NCI-H128 (cell line): Measurements from ENCODE around the gene MAOB.
"Not testable (repeated sequence)": the region's sequence is repeated elsewhere in the genome, so short reads cannot be mapped to it uniquely, and the experiment has no call there.

Experiments
- DNase-seq: peaks from one replicate; lab custom pipeline; 2025; ENCODE audit not compliant: unreplicated experiment; lab: John Stamatoyannopoulos, UW

MAOB gene

DNA sequence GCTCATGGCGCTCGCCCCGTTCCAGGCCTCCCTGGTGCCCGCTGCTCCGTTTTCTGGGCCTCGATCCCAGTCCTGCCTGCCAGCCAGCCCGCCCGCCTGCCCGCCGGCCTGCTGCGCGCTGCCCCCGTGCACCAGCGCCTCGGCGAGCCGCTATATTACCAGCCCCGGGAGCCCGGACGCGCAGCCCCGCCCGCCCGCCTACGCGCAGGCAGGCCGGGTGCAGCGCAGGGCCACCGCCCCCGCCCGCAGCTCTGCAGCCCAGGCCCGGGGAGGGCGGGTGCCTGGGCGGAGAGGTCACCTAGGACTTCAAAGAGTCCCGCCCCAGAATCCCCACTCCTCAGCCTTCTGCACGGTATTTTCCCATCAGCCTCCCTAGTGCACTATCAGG is at the start of gene MAOB:
TSS of gene MAOB (minus strand) at position 157 of the 388 bp plus-strand sequence. CDS start at position 6, 151 bp downstream.
- no peak for DNase-seq

DNA sequence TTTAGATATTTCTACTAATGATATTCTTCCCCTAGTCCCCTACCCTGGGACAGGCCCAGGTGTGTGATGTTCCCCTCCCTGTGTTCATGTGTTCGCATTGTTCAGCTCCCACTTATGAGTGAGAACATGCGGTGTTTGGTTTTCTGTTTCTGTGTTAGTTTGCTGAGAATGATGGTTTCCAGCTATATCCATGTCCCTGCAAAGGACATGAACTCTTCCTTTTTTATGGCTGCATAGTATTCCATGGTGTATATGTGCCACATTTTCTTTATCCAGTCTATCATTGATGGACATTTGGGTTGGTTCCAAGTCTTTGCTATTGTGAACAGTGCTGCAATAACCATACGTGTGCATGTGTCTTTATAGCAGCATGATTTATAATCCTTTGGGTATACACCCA is 39.8 kb upstream of the MAOB start:
- not testable (repeated sequence) for DNase-seq

DNA sequence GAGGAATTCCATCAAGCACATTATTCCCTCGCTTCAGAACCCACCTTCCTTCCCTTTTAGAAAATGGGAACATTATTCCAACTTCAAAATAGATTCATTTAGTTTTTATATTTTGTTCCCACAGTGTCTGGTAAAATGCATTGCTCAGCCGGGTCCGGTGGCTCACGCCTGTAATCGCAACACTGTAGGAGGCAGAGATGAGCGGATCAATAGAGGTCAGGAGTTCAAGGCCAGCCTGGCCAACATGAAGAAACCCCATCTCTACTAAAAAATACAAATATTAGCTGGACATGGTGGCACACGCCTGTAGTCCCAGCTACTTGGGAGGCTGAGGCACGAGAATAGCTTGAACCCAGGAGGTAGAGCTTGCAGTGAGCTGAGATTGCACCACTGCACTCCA is 28.5 kb upstream of the MAOB start:
- not testable (repeated sequence) for DNase-seq

DNA sequence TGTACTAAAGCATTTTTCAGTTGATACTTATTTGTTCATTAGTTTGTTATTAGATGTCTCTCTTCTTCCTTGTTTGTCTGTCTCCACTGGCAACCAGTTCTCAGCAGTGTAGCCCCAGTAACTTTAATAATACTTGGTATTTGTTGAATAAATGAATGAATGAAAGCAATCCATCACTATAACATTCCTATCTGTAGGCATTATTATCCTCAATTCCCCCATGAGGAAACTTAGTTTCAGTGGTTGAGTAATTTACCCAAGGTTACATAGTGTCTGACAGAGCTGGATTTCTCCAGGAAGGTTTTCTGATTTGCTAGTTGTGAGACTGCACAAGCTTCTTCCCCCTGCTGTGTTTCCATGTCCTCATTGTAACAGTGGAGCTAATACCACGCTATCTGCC is 27.8 kb upstream of the MAOB start:
- DNase-seq: no peak

DNA sequence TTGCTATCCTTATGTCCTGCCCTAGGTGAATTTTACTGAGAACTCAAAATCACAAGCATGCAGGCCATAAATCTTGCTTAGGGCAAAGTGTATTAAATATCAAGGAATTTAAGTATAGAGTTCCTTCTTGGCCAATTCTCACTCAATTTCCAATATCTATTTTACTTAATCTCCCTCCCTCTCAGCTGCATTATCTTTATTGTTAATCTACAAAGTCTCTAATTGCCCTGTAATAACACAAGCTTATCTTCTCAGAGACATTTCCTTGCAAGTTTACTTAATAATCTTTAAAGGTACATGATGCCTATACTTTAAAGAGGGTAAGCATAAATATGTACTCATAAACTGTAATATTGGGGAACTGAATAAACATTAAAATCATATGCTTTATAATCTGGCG is 26.9 kb upstream of the MAOB start:
- DNase-seq: no peak

DNA sequence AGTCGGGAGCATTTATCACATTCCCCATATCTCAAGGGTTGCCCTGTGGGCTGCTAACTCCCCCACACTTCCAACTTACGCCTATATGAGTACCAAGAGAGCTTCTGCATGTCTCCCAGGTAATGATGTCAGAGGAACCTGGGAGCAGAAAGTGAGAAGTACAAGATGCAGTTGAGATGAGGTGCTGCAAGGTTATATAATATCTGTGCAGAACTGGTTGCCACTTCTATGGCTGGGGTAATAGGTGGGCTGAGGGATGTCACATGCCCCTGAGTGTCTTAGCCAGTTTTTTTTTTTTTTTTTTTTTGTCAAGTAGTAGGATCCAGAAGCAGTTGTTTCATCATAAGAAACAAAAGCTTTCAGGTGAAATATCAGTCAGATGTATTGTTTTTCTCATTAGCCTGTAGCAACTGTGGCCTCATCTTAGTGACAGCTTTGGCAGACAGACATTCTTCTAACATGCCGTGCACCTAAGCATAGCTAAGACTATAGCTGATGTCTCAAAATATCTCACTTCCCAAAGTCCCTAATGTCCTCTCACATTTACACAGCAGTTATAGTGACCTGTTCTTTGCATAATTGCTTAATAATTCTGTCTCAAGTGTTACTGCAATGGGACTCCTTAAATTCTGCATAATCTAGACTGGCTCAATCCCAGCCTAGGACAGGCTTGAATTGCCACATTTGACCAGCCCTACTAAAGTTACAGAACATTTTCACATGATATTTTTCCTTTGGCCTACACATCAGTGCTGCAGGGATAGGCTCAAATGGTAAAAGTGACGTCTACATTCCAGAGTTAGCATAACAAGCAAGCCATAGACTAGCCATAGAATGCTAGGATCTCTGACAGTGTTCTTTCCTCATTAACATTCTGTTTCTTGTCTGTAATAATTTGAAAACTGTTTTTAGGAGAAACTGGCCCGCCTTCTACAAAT is 17.9 kb upstream of the MAOB start:
- DNase-seq: no peak

DNA sequence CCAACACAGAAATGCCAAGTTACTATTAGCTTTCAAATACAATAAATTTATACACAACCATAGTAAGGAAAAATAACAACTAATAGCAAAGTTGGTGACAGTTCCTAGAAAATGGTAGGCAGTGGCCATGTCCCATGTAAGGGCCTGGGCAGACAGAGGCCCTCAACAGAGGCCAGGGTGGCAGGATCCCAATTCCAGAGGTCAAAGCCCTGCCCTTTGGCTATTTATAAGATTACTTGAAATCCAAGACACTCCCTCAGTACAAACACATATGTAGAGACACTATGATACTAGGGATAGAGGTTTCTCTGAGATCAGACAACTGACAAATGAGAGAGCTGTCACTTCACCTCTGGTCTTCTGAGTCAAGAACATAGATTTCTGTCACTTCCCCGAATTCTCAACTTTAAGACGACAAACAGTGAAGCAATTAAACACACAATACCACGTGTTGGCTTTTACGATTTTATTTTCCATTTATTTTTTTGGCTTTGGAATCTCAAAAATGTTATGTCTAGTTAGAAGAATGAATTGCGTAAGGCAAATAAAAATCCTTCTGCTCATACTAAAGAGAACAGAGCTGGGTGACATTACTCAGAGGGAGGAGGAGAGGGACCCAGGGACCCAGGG is 16.3 kb upstream of the MAOB start:
- no peak for DNase-seq

DNA sequence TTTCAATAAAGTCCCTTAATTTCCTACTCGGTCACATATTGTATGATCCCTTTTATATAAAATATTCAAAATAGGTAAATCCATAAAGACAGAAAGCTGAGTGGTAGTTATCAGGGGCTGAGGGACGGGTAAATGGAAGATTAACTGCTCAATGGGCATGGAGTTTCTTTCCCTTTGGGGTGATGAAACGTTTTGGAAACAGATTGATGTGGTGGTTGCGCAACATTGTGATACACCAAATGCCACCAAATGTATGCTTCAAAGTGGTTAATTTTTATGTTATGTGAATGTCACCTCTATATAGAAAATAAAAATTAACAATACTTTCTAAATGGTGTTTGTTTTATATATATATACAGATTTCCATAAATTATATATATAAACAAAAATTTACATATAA is 15.0 kb upstream of the MAOB start:
- DNase-seq: no peak

DNA sequence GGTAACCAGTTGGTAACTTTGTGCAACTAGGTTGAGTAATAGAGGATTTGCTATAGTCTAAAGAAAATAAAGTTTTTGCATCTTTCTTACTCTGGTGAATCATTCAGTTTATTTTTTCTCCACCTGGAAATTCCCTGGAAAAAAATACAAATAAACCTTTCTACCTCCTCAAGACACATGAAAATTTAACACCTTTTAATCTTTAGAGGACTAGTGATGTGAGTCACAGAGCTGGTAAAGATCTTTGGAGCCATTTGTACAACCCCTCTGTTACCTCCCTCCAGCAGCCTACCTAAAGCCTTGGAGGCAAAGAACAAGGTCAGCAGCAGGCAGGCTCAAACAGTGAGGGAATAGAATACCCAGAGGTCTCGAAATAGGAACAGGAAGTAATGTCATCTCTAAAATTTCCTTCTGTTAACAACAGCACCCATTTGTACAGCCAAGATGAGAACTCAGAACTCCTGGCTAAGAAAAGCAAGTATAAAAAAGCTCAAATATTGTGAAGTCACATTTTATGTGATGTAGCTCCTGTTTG is 10.2 kb upstream of the MAOB start:
- DNase-seq: no peak

DNA sequence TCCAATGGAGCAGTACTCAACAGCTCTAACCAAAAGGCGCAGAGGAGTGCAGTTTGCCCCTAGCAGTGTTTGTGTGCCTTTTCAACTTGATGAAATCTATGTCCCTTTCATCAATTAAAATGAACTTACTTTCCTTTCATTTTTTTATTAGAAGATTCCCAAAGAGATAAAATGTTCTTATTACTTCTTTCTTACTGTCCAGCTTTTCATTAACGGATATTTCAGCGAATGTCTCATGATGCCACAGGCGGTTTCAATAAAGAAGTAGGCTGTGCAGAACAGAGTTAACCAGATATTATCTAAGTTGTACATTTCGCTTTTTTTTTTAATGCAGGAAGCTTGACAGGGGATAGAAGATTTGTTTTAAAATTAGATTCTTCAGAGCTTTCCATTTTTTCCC is 3.4 kb upstream of the MAOB start:
- DNase-seq: no peak

DNA sequence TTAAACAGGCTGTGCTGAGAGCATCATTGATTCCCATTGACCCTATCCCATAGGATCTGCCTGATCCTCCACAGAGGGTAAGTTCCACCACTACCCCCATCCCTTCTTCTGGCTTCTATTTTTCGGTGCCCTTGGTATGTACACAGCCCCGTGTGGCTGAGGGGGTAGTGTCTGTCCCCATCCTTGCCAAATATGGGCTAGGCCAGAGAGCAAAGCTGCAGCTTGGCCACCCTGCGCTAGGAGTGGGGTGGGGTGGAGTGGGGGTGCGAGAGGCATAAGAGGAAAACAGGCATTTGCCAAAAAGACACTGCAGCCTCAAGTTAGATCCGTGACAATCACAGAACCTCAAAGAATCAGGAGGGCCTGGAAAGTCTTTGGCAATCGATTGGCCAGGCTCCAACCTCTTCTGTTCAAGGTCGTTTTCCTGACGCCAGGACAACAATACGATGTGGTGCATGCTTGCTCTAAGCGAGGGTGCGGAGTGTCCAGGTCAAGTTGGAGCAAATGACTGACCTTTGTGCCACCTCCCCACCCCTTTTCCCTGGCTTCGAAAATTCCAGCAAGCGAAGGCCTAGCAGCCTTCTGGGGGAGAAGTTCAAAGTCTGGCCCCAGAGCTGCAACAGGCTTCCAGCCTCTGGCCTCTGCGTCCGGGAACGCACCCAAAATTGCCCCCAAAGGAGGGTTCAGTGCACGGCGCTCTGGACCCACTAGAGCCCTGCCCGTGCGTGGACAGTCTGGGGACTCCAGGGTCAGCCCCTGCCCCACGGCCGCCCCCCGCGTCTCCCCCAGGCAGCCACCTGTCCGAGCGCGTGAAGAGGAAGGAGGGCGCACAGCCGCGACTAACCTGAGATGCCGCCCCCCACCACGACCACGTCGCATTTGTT is 598 bp downstream of the MAOB start:
- DNase-seq: no peak

DNA sequence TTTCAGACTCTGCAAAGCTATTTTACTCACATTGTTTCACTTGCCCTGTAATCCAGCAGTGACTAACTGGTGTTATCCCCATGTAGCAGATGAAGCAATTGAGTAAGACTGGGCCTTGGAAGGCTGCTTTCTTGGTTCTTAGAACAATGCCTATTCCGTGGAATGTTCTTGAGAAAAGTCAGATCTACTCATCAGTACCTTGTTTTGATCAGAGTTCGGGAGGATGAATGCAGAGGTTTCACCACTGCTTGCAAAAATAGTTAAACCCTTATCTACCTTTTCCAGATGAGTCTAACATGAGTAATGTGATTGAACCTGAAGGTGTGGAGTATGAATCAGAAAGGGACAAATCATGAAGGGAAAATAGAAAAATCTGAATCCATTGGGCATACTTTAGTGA is 1.8 kb downstream of the MAOB start:
- no peak for DNase-seq

DNA sequence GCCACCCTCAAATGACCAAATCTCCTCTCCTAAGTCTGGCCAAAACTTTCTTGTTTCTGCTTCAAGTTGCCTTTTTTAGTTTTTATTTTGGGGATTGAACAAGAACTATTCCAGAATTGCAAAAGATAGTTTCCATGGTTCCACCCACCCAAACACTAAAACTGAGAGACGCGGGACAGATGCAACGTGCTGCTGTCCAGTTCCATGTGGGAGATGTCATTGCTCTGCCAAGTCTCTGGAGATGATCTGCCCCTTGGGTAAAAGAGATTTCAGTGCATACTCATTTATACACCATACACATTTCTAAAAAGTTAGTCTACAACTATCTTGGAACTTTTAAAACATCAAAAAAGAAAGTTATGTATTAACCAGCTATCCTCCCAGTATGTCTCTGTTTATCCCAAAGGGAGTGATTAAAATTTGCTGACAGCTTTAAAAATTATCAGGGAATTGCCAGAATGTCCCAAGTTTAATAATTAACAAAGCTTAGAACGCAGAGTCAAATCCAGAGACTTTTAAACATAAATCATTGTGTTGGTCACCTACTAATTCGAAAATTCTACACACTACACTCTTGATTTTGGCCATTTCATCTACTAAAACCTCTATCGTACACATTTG is 3.2 kb downstream of the MAOB start:
- DNase-seq: no peak

DNA sequence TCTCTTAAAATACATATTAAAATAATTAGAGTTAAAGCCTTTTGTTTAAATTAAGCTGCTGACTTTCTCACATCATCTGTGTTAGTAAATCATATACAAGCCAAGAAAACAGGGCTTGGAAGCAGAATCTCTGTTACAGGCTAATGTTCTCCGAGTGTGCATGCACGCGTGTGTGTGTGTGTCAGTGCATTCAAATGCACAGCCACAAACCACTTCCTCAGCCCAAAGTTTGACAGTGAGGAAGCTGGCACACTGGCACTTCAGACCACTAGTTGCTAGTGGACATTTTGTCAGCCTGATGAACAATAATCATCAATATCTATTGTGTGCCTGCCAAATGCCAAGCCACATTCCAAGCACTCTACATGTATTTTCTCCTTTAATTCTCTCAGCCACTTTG is 5.6 kb downstream of the MAOB start:
- no peak for DNase-seq

DNA sequence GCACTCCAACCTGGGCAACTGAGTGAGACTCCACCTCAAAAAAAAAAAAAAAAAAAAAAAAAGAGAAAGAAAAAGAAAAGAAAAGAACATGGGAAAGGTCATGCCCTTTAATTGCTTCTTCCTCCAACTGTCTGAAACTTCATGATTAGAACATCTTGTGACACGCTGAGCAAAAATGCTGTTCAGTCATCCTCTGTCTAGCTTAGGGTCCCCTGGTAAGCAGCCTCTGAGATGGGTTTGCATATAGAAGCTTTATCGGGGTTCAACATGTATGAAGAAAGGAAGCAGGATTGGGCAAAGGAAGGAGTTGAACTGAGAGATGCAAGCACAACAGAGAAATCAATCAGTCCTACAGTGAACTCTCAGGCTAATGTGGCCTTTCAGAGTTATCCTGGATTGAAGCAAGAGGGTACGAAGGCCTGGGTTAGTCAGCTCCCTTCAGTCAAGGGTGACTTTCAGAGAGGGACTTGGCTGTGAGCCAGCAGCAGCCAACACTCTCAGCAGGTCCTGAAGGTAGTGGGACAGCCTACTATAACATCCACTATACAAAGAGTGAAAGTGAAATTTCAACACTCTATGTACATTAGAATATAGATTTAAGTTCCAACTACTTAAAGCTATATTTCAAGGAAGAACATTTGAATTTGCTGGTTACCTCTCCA is 11.4 kb downstream of the MAOB start:
- DNase-seq: no peak

DNA sequence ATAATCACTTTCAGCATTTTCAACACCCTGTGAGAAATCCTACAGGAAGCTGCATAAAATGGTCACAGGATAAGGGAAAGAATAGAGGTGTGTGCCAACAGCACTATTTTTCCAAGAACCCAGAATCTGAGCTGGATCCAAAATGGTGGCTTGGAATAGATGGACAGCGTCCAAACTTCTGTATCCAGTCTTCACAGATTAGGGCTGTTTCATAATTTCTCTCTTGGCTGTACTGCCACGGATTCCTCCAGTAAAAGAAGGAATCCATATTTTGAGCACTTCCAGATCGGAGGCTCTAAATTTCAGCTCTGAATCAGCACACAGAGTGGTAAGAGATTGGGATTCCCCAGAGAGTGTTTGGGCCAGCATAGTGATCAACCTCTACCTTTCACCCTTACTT is 12.2 kb downstream of the MAOB start:
- DNase-seq: no peak

DNA sequence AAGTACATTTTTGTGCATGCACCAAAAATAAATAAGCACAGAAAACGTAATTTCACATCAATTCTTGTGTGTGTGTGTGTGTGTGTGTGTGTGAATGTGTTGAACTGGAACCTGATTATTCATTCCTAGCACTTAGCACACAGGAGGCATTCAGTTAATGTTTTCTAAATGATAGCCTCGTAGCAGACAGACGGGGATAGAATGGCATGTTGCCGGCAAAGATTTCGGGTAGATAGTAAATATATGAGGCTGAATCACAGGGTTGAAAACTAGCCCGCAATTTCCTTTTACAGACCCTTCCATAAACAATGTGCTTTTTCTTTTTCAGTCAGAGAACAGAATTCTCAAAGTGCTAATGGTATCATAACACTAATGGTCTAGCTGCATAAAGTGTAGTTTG is 13.5 kb downstream of the MAOB start:
- no peak for DNase-seq

DNA sequence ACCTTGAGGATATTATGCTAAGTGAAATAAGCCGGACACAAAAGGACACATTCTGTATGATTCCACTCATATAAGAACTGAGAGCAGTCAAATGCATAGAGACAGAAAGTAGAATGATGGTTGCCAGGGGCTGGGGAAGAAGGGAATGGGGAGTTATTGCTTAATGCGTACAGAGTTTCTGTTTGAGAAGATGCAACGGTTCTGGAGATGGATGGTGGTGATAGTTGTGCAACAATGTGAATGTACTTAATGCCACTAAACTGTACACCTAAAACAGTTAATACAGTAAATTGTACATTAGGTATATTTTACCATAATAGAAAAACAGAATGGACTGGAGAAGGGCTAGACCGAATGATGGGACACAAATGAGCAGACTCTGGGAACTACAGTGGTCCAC is 15.8 kb downstream of the MAOB start:
- DNase-seq: no peak

DNA sequence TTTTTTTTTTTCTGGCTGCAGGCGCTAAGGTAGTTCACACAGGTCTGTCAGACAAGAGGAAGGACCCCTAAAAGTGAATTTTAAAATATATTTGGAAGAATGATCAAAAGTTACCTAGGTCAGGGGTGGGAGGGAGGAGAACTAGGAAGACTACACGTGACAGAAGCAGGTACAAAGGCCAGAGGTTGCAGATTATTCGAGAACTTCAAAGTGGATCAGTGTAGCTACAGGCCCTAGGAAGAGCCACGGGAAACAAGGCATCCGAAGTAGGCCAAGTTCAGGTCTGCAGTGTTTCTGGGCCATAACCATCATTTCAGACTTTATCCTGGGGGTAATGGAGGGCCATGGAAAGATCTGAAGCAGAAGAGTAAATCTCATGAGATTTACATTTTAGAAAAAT is 16.5 kb downstream of the MAOB start:
- no peak for DNase-seq

DNA sequence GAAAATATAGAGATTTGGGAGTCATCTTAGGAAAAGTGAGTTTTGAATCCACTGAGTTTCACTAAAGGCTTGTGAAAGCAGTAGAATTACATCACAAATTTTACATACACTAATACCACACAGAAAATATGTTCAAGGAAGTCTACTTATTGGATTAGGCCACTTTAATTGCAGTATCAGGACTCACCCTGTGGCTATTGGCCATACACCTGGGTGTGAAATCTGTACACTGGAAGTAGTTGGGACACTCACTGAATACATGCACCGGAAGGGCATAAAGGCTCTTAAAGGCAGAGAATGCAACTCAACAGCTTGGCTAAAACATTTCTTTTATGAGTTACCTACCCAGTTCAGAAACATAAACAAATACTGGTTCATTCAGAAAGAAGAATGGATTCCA is 19.8 kb downstream of the MAOB start:
- no peak for DNase-seq
